ENCODE results near the gene VPS41.

The VPS41 gene

GRCh38 chr7:38844952-38845563 lies 63.9 kb downstream of the VPS41 start:
- H3K4me3 ChIP-seq (ENCODE audit: low read depth, low read length): no peak overlapping the region
- no peak for DNase-seq (ENCODE audit: low read depth)
- no peak for TF ChIP-seq CTCF (IDR thresholded peaks at IDR 0.05; ENCODE audit: low read depth, low read length, missing control alignments)

GRCh38 chr7:38842746-38843145 lies 66.2 kb downstream of the VPS41 start:
- no peak for TF ChIP-seq CTCF (IDR thresholded peaks at IDR 0.05; ENCODE audit: low read depth, low read length, missing control alignments)
- no peak overlapping the region for H3K4me3 ChIP-seq (ENCODE audit: low read depth, low read length)
- no peak for DNase-seq (ENCODE audit: low read depth)

GRCh38 chr7:38840736-38841460 lies 68.1 kb downstream of the VPS41 start:
- no peak overlapping the region for H3K4me3 ChIP-seq (ENCODE audit: low read depth, low read length)
- no peak for DNase-seq (ENCODE audit: low read depth)
- TF ChIP-seq CTCF (IDR thresholded peaks at IDR 0.05; ENCODE audit: low read depth, low read length, missing control alignments): no peak

GRCh38 chr7:38839851-38840250 lies 69.1 kb downstream of the VPS41 start:
- H3K4me3 ChIP-seq (ENCODE audit: low read depth, low read length): no peak overlapping the region
- DNase-seq (ENCODE audit: low read depth): no peak
- TF ChIP-seq CTCF (IDR thresholded peaks at IDR 0.05; ENCODE audit: low read depth, low read length, missing control alignments): no peak

- no peak overlapping the region for H3K4me3 ChIP-seq (ENCODE audit: low read depth, low read length)
- TF ChIP-seq CTCF (IDR thresholded peaks at IDR 0.05; ENCODE audit: low read depth, low read length, missing control alignments): no peak
- no peak for DNase-seq (ENCODE audit: low read depth)
Measured at GRCh38 chr7:38838725-38839385, 70.1 kb downstream of the VPS41 start.

- no peak for TF ChIP-seq CTCF (IDR thresholded peaks at IDR 0.05; ENCODE audit: low read depth, low read length, missing control alignments)
- no peak overlapping the region for H3K4me3 ChIP-seq (ENCODE audit: low read depth, low read length)
- DNase-seq (ENCODE audit: low read depth): no peak
Measured at GRCh38 chr7:38834357-38834756, 74.6 kb downstream of the VPS41 start.

All from GM12864 (cell line).